GM20000 (cell line): Measurements from ENCODE around the gene ADAMTS16.

Experiments
- DNase-seq: peaks from one replicate; pipeline ENCODE4 v3.0.0; 2012; ENCODE audit warnings: low spot score
- TF ChIP-seq, protein P1 (sequence below): IDR thresholded peaks from 2 replicates; pipeline ENCODE4 v1.5.1; 2012; ENCODE audit warnings: mild to moderate bottlenecking, control low read depth; ENCODE audit errors: extremely low read depth, missing control alignments

Gene ADAMTS16

DNA sequence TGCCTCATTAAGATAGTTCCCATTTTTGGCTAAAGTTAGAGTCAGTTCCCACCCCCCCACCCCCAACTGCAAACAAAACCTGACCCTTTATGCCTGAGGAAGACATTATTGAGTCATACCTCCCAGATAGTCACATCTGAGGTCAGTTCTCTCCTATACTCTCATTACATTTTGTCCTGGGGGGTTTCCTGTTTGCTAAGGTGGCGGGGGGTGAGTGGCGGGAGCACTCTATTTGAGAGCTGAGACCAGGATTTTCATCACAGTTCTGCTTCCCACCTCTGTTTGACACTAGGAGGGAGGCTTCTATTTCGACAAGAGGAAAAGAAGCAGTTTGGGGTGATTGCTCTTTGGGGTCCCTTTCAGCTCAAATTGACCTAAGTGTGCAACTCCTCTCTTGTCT, 222.9 kb downstream of the ADAMTS16 start:
- DNase-seq, result no peak
- TF ChIP-seq, protein P1, sequence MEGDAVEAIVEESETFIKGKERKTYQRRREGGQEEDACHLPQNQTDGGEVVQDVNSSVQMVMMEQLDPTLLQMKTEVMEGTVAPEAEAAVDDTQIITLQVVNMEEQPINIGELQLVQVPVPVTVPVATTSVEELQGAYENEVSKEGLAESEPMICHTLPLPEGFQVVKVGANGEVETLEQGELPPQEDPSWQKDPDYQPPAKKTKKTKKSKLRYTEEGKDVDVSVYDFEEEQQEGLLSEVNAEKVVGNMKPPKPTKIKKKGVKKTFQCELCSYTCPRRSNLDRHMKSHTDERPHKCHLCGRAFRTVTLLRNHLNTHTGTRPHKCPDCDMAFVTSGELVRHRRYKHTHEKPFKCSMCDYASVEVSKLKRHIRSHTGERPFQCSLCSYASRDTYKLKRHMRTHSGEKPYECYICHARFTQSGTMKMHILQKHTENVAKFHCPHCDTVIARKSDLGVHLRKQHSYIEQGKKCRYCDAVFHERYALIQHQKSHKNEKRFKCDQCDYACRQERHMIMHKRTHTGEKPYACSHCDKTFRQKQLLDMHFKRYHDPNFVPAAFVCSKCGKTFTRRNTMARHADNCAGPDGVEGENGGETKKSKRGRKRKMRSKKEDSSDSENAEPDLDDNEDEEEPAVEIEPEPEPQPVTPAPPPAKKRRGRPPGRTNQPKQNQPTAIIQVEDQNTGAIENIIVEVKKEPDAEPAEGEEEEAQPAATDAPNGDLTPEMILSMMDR, result no peak

GRCh38 chr5:5364932-5365331, 224.8 kb downstream of the ADAMTS16 start:
- DNase-seq, result peak; percentile 24
- TF ChIP-seq, protein P1, result no peak

DNA sequence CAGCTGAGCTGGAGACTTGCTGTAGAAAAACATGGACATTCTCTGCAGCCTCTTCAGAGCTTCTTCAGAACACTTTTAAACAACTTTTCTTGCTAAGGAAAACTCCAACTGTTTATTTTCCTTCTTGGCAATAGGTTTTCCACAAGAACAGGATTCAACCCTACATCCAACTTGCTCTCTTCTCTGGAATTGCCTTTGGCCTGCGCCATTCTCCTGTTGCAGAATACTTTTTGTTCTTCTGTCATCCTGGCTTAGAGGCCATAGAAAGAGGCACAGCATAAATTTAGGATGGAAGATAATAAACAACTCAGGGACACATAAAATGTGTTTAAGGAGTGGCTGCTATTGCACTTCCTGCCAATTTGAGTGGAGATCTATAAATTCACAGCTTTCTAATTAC, 227.6 kb downstream of the ADAMTS16 start:
- no peak for DNase-seq
- TF ChIP-seq, protein P1, result no peak

GRCh38 chr5:5369051-5369605, 229.0 kb downstream of the ADAMTS16 start:
- no peak for DNase-seq
- TF ChIP-seq, protein P1, result no peak
